Kidney epithelial cell (primary cell): ENCODE data around the gene ALDH1A2. TPM values are rescaled to one million over a fixed set of nuclear protein-coding genes. Genes with fewer than 3 reads are reported as not detected.
"Not testable (repeated sequence)": the region's sequence is repeated elsewhere in the genome, so short reads cannot be mapped to it uniquely, and the experiment has no call there.

Experiments
- DNase-seq: peaks from one replicate; pipeline ENCODE4 v3.0.0-alpha.2; 2010; ENCODE audit warnings: low read depth
- H3K27me3 ChIP-seq: 2 replicates; pipeline ENCODE4 v1.6.0; 2011; ENCODE audit warnings: low read length; ENCODE audit not compliant: control insufficient read depth, insufficient read depth
- H3K36me3 ChIP-seq: 2 replicates; pipeline ENCODE4 v1.5.1; 2011; ENCODE audit warnings: low read length; ENCODE audit not compliant: control insufficient read depth, insufficient read depth
- H3K4me3 ChIP-seq: 2 replicates; pipeline ENCODE4 v1.5.1; 2011; ENCODE audit warnings: low read depth, mild to moderate bottlenecking, control low read depth, low read length
- total RNA-seq: library from RNA; depleted of rRNA; stranded (reverse); fragments of >200 nt; gene quantifications from 2 replicates; pipeline ENCODE4 v1.2.3, GENCODE V29; 2015
- TF ChIP-seq, protein P1 (sequence below): IDR thresholded peaks from 2 replicates; pipeline ENCODE4 v1.5.1; 2011; ENCODE audit warnings: mild to moderate bottlenecking, moderate library complexity, low read length, control low read depth, inconsistent platforms; ENCODE audit not compliant: insufficient read depth, poor library complexity, severe bottlenecking

ALDH1A2 gene
- total RNA-seq, 1 donor from 2014 or later, result 23.8 TPM

DNA sequence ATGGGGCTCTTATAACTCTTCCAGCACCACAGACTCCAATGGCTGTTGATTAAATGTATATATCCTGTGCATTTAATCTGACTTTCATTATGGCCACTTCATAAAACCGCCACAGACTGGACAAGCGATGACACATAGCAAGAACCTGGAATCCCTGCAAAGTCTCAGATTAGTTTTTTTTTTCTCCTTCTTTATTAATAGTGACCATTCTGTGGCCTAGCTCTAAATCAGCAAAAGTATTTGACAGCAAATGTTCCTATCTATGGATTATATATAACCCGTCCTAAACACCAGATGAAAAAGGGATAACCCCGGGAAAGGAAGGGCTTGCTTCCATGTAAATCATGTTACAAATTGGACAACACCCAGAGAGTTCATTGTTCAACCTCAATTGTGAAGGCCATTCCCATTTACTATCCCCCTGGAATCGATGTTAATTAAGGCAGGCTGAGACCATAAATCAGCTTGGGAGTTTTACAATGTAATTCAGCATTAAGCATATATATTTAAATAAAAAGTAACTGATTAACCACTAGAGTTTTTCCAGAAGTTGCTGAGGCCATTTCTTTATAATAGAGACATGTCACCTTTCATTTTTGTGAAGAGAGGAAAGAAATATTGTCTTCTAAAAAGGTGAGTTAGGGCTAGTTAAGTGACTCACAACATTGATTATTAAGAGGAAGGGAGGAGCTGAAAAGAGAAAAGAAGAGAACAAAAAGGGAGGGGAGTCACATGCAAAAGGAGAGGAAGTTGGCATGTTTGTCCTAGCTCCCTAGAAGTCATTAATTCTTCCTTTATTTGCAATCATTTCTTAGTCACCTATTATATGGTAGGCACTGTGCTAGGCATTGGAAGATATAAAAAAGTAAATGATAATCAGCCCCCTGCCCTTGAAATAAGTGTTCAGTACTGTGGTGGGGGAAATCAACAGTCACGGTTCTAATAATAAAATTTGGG, 26.2 kb downstream of the ALDH1A2 start:
- Histone ChIP-seq H3K4me3 (no peak overlapping the region), H3K27me3 (no peaks in the 10 kb centered on the region), H3K36me3 (no peaks in the 10 kb centered on the region)
- no peak for DNase-seq
- TF ChIP-seq, protein P1, sequence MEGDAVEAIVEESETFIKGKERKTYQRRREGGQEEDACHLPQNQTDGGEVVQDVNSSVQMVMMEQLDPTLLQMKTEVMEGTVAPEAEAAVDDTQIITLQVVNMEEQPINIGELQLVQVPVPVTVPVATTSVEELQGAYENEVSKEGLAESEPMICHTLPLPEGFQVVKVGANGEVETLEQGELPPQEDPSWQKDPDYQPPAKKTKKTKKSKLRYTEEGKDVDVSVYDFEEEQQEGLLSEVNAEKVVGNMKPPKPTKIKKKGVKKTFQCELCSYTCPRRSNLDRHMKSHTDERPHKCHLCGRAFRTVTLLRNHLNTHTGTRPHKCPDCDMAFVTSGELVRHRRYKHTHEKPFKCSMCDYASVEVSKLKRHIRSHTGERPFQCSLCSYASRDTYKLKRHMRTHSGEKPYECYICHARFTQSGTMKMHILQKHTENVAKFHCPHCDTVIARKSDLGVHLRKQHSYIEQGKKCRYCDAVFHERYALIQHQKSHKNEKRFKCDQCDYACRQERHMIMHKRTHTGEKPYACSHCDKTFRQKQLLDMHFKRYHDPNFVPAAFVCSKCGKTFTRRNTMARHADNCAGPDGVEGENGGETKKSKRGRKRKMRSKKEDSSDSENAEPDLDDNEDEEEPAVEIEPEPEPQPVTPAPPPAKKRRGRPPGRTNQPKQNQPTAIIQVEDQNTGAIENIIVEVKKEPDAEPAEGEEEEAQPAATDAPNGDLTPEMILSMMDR, result no peak

DNA sequence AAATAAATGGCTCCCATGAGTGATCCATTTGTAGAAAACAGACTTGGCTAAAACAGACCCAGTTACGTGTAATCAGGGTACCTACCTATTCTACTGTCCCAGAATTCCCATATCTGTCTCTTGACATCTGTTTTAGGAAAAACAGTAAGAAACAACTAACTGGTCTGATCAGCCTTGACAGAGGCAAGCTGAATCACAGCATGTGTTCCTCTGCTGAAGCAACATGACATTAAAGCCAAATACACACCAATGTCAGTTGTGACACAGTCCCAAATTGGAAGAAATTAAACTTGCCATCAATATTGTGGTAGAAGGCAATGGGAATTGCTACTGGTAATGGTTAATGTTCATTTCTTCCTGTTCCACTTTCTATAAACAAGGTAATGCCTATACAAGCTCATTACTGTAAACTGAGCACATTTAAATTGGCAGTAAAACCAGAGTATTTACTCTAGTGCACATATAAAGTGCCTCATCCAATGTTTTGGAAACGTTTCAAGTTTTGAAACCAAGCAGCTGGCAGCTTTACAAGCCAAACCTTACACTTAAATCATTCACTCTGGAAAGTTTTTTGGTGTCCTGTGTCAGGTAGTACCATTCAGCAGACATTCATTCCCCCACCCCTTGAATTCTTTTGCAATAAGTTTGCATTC, 27.0 kb downstream of the ALDH1A2 start:
- H3K27me3 ChIP-seq, result no peaks in the 10 kb centered on the region
- peak; percentile 37 for DNase-seq
- H3K4me3 ChIP-seq, result no peak overlapping the region
- H3K36me3 ChIP-seq, result no peaks in the 10 kb centered on the region
- TF ChIP-seq, protein P1, result no peak

DNA sequence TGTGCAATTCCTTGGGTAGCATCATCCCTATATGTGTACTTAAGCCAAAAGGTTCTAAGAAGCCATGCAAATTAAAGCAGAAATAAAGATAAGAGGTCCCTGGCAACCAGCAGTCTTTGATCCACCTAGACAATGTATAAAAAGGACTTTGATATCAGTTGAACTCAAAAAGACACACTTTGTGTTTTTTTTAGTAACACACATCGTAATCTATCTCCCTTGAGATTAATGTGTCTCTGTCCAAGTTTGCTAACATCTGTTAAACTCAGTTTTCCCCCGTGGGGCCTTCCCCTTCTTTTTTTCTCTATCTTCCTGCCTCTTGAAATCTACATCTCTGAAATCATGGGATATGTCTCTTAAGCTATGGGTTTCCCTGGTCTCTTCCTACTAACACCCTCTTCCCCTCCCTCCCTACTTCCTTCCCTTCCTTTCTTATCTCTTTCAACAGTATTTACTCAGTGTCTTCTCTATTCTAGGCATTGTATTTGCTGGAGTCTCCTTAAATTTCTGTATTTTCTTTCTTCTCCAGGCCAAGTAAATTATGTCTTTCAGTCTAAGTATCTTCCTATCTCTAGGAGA, 27.7 kb downstream of the ALDH1A2 start:
- Histone ChIP-seq H3K27me3 (no peaks in the 10 kb centered on the region), H3K4me3 (no peak overlapping the region), H3K36me3 (no peaks in the 10 kb centered on the region)
- no peak for DNase-seq
- TF ChIP-seq, protein P1, result no peak

DNA sequence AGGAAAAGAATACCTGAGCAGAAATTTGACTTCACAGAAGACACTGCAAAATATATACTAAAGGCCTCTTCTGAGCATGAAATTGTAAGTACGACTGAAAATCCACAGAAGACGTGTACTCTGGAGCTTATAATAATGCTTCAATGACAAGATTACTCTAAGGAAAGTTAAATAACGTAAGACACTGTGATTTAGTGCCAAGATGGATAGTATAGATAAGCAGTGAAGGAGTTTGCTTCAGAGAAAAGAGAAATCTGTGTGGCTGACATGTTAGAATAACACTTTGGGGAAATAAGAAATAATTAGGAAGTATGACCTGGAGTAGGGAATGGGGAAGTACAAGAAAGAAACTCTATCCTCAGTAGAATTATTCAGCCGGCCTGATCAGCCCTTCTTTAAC, 28.9 kb downstream of the ALDH1A2 start:
- DNase-seq, result no peak
- no peak overlapping the region for H3K4me3 ChIP-seq
- H3K36me3 ChIP-seq, result no peaks in the 10 kb centered on the region
- TF ChIP-seq, protein P1, result no peak
- H3K27me3 ChIP-seq, result no peaks in the 10 kb centered on the region

DNA sequence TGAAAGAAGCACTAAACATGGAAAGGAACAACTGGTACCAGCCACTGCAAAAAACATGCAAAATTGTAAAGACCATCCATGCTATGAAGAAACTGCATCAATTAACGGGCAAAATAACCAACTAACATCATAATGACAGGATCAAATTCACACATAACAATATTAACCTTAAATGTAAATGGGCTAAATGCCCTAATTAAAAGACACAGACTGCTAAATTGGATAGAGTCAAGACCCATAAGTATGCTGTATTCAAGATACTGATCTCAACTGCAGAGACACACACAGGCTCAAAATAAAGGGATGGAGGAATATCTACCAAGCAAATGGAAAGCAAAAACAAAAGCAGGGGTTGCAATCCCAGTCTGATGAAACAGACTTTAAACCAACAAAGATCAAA, 37.1 kb downstream of the ALDH1A2 start:
- not testable (repeated sequence) for DNase-seq, H3K36me3 ChIP-seq, H3K4me3 ChIP-seq

DNA sequence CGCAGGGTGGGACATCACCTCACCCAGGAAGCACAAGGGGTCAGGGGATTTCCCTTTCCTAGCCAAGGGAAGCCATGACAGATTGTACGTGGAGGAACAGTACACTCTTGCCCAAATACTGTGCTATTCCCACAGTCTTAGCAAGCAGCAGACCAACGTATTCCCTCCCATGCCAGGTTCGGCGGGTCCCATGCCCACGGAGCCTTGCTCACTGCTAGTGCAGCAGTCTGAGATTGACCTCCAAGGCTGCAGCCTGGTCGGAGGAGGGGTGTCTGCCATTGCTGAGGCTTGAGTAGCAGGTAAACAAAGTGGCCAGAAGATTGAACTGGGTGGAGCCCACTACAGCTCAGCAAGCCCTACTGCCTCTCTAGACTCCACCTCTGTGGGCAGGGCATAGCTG, 39.0 kb downstream of the ALDH1A2 start:
- no peak overlapping the region for H3K4me3 ChIP-seq
- TF ChIP-seq, protein P1, result no peak
- DNase-seq, result no peak
- H3K36me3 ChIP-seq, result no peaks in the 10 kb centered on the region
- no peaks in the 10 kb centered on the region for H3K27me3 ChIP-seq

More for the DNA sequence above, 37.1 kb downstream of the ALDH1A2 start:
- not testable (repeated sequence) for H3K27me3 ChIP-seq
